ENCODE results near the gene VEGFB. TPM values are rescaled to one million over a fixed set of nuclear protein-coding genes. Genes with fewer than 3 reads are reported as not detected.

VEGFB gene
- total RNA-seq, 2 donors from 2014 or later, result 58.9 to 78.4 TPM

- Mint-ChIP-seq H3K27ac (peak within 1 kb of the TSS; percentile 85), H3K4me1 (peaks cover 29% of the 10 kb centered on the region), H3K9me3 (no peaks in the 10 kb centered on the region), H3K4me3 (peak within 1 kb of the TSS; percentile 86), H3K27me3 (ENCODE audit: insufficient read depth) (no peaks in the 10 kb centered on the region), H3K36me3 (ENCODE audit: low read depth) (peaks cover 9% of the 10 kb centered on the region)
- Histone ChIP-seq H3K36me3 (ENCODE audit: control insufficient read depth, insufficient read depth, low read length) (peaks cover 27% of the 10 kb centered on the region), H3K9me3 (ENCODE audit: control insufficient read depth, low read length) (no peaks in the 10 kb centered on the region), H3K4me3 (ENCODE audit: low read length) (peak within 1 kb of the TSS; percentile 94), H3K27ac (ENCODE audit: low read depth, low read length) (no peak within 1 kb of the TSS), H3K9ac (ENCODE audit: extremely low read depth, low read length, poor library complexity, severe bottlenecking) (peak within 1 kb of the TSS; percentile 69), H3K4me1 (ENCODE audit: control insufficient read depth, insufficient read depth, low read length) (peaks cover 11% of the 10 kb centered on the region), H3K27me3 (ENCODE audit: control insufficient read depth, insufficient read depth, low read length, poor library complexity, severe bottlenecking) (no peaks in the 10 kb centered on the region)
- peak; percentile 87 for TF ChIP-seq CTCF (conservative IDR thresholded peaks at IDR 0.05)
- peak; percentile 91 for DNase-seq
- WGBS, 2 experiments (ENCODE audit: insufficient coverage in 1 of 2, insufficient read length in 1 of 2), result 1% methylated on average over 40 to 75 of the region's 75 CpGs
Observed at GRCh38 chr11:64251016-64251752, 16.8 kb downstream of the VEGFB start, which contains the start of gene PLCB3. PLCB3 (plus strand) TSS chr11:64251530; CDS start chr11:64251650, 120 bp downstream.

- H3K9ac ChIP-seq (ENCODE audit: extremely low read depth, low read length, poor library complexity, severe bottlenecking), result peak overlapping the region; percentile 69
- Mint-ChIP-seq H3K36me3 (ENCODE audit: low read depth) (peaks cover 13% of the 10 kb centered on the region), H3K4me3 (peak overlapping the region; percentile 86), H3K27ac (peak overlapping the region; percentile 85), H3K9me3 (no peaks in the 10 kb centered on the region), H3K27me3 (ENCODE audit: insufficient read depth) (no peaks in the 10 kb centered on the region), H3K4me1 (peaks cover 29% of the 10 kb centered on the region)
- no peak for DNase-seq
- H3K27me3 ChIP-seq (ENCODE audit: control insufficient read depth, insufficient read depth, low read length, poor library complexity, severe bottlenecking), result no peaks in the 10 kb centered on the region
- no peak for TF ChIP-seq CTCF (conservative IDR thresholded peaks at IDR 0.05)
- H3K4me1 ChIP-seq (ENCODE audit: control insufficient read depth, insufficient read depth, low read length), result peaks cover 11% of the 10 kb centered on the region
- peak overlapping the region; percentile 94 for H3K4me3 ChIP-seq (ENCODE audit: low read length)
- H3K27ac ChIP-seq (ENCODE audit: low read depth, low read length), result no peak overlapping the region
- H3K9me3 ChIP-seq (ENCODE audit: control insufficient read depth, low read length), result no peaks in the 10 kb centered on the region
- 0% methylated on average over 16 to 18 of the region's 18 CpGs for WGBS, 2 experiments (ENCODE audit: insufficient coverage in 1 of 2, insufficient read length in 1 of 2)
- peaks cover 32% of the 10 kb centered on the region for H3K36me3 ChIP-seq (ENCODE audit: control insufficient read depth, insufficient read depth, low read length)
Observed at GRCh38 chr11:64251753-64252002, 17.3 kb downstream of the VEGFB start.

GRCh38 chr11:64252003-64252872, 17.9 kb downstream of the VEGFB start:
- Histone ChIP-seq H3K9ac (ENCODE audit: extremely low read depth, low read length, poor library complexity, severe bottlenecking) (peak overlapping the region; percentile 69), H3K27ac (ENCODE audit: low read depth, low read length) (no peak overlapping the region), H3K9me3 (ENCODE audit: control insufficient read depth, low read length) (no peaks in the 10 kb centered on the region), H3K4me1 (ENCODE audit: control insufficient read depth, insufficient read depth, low read length) (peaks cover 11% of the 10 kb centered on the region), H3K27me3 (ENCODE audit: control insufficient read depth, insufficient read depth, low read length, poor library complexity, severe bottlenecking) (no peaks in the 10 kb centered on the region), H3K36me3 (ENCODE audit: control insufficient read depth, insufficient read depth, low read length) (peaks cover 33% of the 10 kb centered on the region), H3K4me3 (ENCODE audit: low read length) (peak overlapping the region; percentile 94)
- Mint-ChIP-seq H3K36me3 (ENCODE audit: low read depth) (peaks cover 14% of the 10 kb centered on the region), H3K4me3 (peak overlapping the region; percentile 86), H3K9me3 (no peaks in the 10 kb centered on the region), H3K4me1 (peaks cover 29% of the 10 kb centered on the region), H3K27me3 (ENCODE audit: insufficient read depth) (no peaks in the 10 kb centered on the region), H3K27ac (peak overlapping the region; percentile 85)
- DNase-seq, result peak; percentile 72
- 6 to 12% methylated on average over 9 to 21 of the region's 23 CpGs for WGBS, 2 experiments (ENCODE audit: insufficient coverage in 1 of 2, insufficient read length in 1 of 2)
- TF ChIP-seq CTCF (conservative IDR thresholded peaks at IDR 0.05), result peak; percentile 40

Data from endodermal cell (in vitro differentiated cells).